DMS153 treated with DMSO at 0.1 percent for 48 hours (cell line): Measurements from ENCODE around the gene TFB1M.

Experiments used
- DNase-seq: peaks from one replicate; lab custom pipeline; 2025; ENCODE audit not compliant: unreplicated experiment; lab: John Stamatoyannopoulos, UW

TFB1M gene

GRCh38 chr6:155212616-155213380 is 101.5 kb downstream of the TFB1M start:
- DNase-seq: no peak

DNA sequence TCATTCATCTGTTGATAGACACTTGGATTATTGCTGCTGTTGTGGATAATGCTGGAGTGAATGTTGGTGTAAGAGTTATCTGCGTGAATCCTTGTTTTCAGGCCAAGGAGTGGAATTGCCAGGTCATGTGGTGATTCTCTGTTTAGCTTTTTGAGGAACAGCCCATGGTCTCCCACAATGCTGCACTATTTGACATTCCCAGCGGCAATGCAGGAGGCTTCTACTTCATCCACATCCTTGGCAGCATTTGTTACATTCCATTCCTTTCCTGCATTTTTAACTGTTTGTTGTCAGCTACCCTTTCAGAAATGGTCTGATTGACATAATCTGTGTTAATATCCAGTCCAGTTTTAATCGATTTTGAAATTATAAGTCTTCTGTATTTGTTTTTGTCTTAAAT is 102.2 kb downstream of the TFB1M start:
- no peak for DNase-seq

DNA sequence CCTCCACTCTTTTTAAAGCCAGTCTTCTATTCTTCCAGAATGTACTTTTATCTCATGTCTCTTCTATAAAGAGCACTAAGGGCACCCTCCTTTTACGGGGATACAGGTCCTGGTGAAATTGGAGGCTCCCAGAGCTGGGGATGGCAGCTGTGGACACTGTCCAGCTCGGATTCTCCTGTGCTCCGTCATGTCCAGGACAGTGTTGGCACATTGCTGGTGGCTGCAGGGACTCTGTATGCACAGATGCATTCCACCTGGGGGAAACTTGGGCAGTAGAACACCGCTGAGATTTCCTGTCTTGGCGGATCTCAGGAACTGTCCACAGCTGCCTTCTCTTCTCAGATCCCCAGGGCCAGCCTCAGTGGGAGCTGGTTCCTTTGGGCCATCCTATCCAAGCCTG is 107.1 kb downstream of the TFB1M start:
- no peak for DNase-seq
